HCT116 (cell line): ENCODE data around the gene KRT74. TPM values are rescaled to one million over a fixed set of nuclear protein-coding genes. Genes with fewer than 3 reads are reported as not detected.

Source experiments
- ATAC-seq: fragments of 200-7000 bp; cut with Tn5 transposase; 2 replicates; pipeline ENCODE4 v1.9.1; 2020; ENCODE audit warnings: mild to moderate bottlenecking, moderate library complexity
- BruUV-seq: library from RNA; stranded (reverse); fragments of 400-500 nt; replicated peaks from 2 replicates; lab custom pipeline; 2021; lab: Mats Ljungman, UMichigan
- CTCF ChIA-PET: fragments of 300-600 bp; sonication (Branson Sonifier 250); formaldehyde crosslinking; loops from one replicate; lab custom pipeline; 2021; ENCODE audit warnings: antibody characterized with exemption; lab: Charles Lee
- POLR2A ChIA-PET: fragments of 300-600, 350-600 bp; sonication (Branson Sonifier 250); formaldehyde crosslinking; loops from one replicate; lab custom pipeline; 2021; ENCODE audit warnings: antibody characterized with exemption; lab: Charles Lee
- RAD21 ChIA-PET, 2 experiments: fragments of 300-600 bp; sonication (Branson Sonifier 250); formaldehyde crosslinking; loops; one replicate each; lab custom pipeline; 2023; ENCODE audit warnings: low total read pairs in 2 of 2; ENCODE audit not compliant: uncharacterized antibody in 2 of 2, unreplicated experiment in 2 of 2, low non-redundant PET in 1 of 2; lab: Charles Lee
- DNase-seq: peaks from one replicate; pipeline ENCODE4 v3.0.0-alpha.2; 2010; ENCODE audit warnings: low read depth, low spot score
- H2AFZ ChIP-seq: fragments of 200-600 bp; shearing (Covaris generic), sonication (generic); 2 replicates; pipeline ENCODE4 v1.6.1; 2017; ENCODE audit warnings: low read depth, mixed run types, mixed read lengths, antibody characterized with exemption, low read length; ENCODE audit not compliant: poor library complexity, severe bottlenecking
- H3K27ac ChIP-seq: 2 replicates; pipeline ENCODE4 v1.5.1; 2012; ENCODE audit warnings: low read depth, low read length
- H3K27me3 ChIP-seq: fragments of 200-600 bp; sonication (generic); 2 replicates; pipeline ENCODE4 v1.6.1; 2016; ENCODE audit warnings: mixed run types, low read length, mixed read lengths; ENCODE audit not compliant: insufficient read depth
- H3K36me3 ChIP-seq, 2 experiments: fragments of 200-500 bp in 1 of 2; fragments of 200-600 bp in 1 of 2; sonication (Bioruptor generic) in 1 of 2; sonication (generic) in 1 of 2; 2 replicates each; pipeline versions ENCODE4 v1.5.1 to v1.6.1; 2014 to 2016; ENCODE audit warnings: low read length in 2 of 2, inconsistent platforms in 1 of 2, mixed read lengths in 1 of 2, mixed run types in 1 of 2; ENCODE audit not compliant: insufficient read depth in 2 of 2, control insufficient read depth in 1 of 2
- H3K4me1 ChIP-seq, 2 experiments: fragments of 200-600 bp in 1 of 2; sonication (generic) in 1 of 2; 2 replicates each; pipeline versions ENCODE4 v1.5.1 to v1.6.1; 2012 to 2017; ENCODE audit warnings: low read length in 2 of 2, inconsistent platforms in 1 of 2, mild to moderate bottlenecking in 1 of 2, mixed read lengths in 1 of 2, mixed run types in 1 of 2, moderate library complexity in 1 of 2; ENCODE audit not compliant: insufficient read depth in 2 of 2, control insufficient read depth in 1 of 2
- H3K4me2 ChIP-seq: fragments of 200-600 bp; sonication (generic); 2 replicates; pipeline ENCODE4 v1.6.1; 2017; ENCODE audit warnings: mixed run types, low read length, mixed read lengths
- H3K4me3 ChIP-seq, 2 experiments: fragments of 200-600 bp in 1 of 2; sonication (generic) in 1 of 2; replicated peaks in 1 of 2; 2 replicates each; pipeline ENCODE4 v1.5.1; 2011 to 2016; ENCODE audit warnings: low read length in 2 of 2, control low read depth in 1 of 2, low read depth in 1 of 2, mild to moderate bottlenecking in 1 of 2, mixed read lengths in 1 of 2, mixed run types in 1 of 2
- H3K79me2 ChIP-seq: fragments of 200-600 bp; sonication (generic); 2 replicates; pipeline ENCODE4 v1.6.1; 2017; ENCODE audit warnings: mild to moderate bottlenecking, mixed run types, low read length, moderate library complexity, mixed read lengths; ENCODE audit not compliant: insufficient read depth
- H3K9ac ChIP-seq: fragments of 200-600 bp; sonication (generic); 2 replicates; pipeline ENCODE4 v1.6.1; 2016; ENCODE audit warnings: low read length, mixed read lengths
- H3K9me2 ChIP-seq: fragments of 200-600 bp; sonication (generic), shearing (Covaris generic); 2 replicates; pipeline ENCODE4 v1.6.1; 2017; ENCODE audit warnings: mixed run types, mild to moderate bottlenecking, moderate library complexity; ENCODE audit not compliant: insufficient read depth
- H3K9me3 ChIP-seq, 2 experiments: fragments of 200-500 bp in 1 of 2; fragments of 200-600 bp in 1 of 2; sonication (Bioruptor generic) in 1 of 2; sonication (generic) in 1 of 2; 2 replicates each; pipeline ENCODE4 v1.6.1; 2014 to 2017; ENCODE audit warnings: low read length in 2 of 2, mixed read lengths in 2 of 2, inconsistent platforms in 1 of 2, low read depth in 1 of 2, mild to moderate bottlenecking in 1 of 2, mixed run types in 1 of 2, moderate library complexity in 1 of 2; ENCODE audit not compliant: control insufficient read depth in 1 of 2, insufficient read depth in 1 of 2
- H4K20me1 ChIP-seq: fragments of 200-600 bp; sonication (generic), shearing (Covaris generic); 2 replicates; pipeline ENCODE4 v1.6.1; 2017; ENCODE audit warnings: mixed run types, mild to moderate bottlenecking, moderate library complexity; ENCODE audit not compliant: insufficient read depth
- ATF3 ChIP-seq: IDR thresholded peaks from 2 replicates; pipeline ENCODE4 v1.6.1; 2012
- CEBPB ChIP-seq: IDR thresholded peaks from 2 replicates; pipeline ENCODE4 v1.6.1; 2012; ENCODE audit warnings: low read depth
- EGR1 ChIP-seq: IDR thresholded peaks from 2 replicates; pipeline ENCODE4 v1.6.1; 2012; ENCODE audit warnings: low read depth
- ELF1 ChIP-seq: IDR thresholded peaks from 2 replicates; pipeline ENCODE4 v1.6.1; 2012; ENCODE audit warnings: low read depth, borderline replicate concordance
- EZH2 ChIP-seq: fragments of 200-600 bp; sonication (generic); IDR thresholded peaks from 2 replicates; pipeline ENCODE4 v1.6.1; 2017; ENCODE audit warnings: antibody characterized with exemption, mixed run types
- EZH2phosphoT487 ChIP-seq: fragments of 200-600 bp; IDR thresholded peaks from 2 replicates; pipeline ENCODE4 v1.6.1; 2018; ENCODE audit warnings: antibody characterized with exemption, borderline replicate concordance
- FOSL1 ChIP-seq: IDR thresholded peaks from 2 replicates; pipeline ENCODE4 v1.6.1; 2012; ENCODE audit warnings: low read depth
- JUND ChIP-seq: IDR thresholded peaks from 2 replicates; pipeline ENCODE4 v1.6.1; 2012
- MAX ChIP-seq: IDR thresholded peaks from 2 replicates; pipeline ENCODE4 v1.6.1; 2012
- REST ChIP-seq: IDR thresholded peaks from 2 replicates; pipeline ENCODE4 v1.6.1; 2012; ENCODE audit warnings: low read depth
- SIN3A ChIP-seq: IDR thresholded peaks from 2 replicates; pipeline ENCODE4 v1.6.1; 2012; ENCODE audit warnings: low read depth
- TCF7L2 ChIP-seq: IDR thresholded peaks from 2 replicates; pipeline ENCODE4 v1.7.0; 2011; ENCODE audit warnings: borderline replicate concordance, inconsistent platforms; ENCODE audit not compliant: insufficient read depth, insufficient read length; ENCODE audit errors: extremely low read depth
- YY1 ChIP-seq: IDR thresholded peaks from 2 replicates; pipeline ENCODE4 v1.6.1; 2011; ENCODE audit warnings: low read length, low read depth, moderate library complexity, mild to moderate bottlenecking; ENCODE audit not compliant: insufficient replicate concordance; ENCODE audit errors: extremely low read depth
- ZFX ChIP-seq: fragments of 450-650 bp; IDR thresholded peaks from 2 replicates; pipeline ENCODE4 v1.6.1; 2017
- intact Hi-C: fragments of 100-400 bp; cut with micrococcal nuclease; formaldehyde crosslinking; loops from 2 replicates; pipeline ENCODE4 v1.10.0; 2022
- total RNA-seq: library from RNA; stranded (reverse); gene quantifications from one replicate; pipeline ENCODE4 v1.2.1, GENCODE V29; 2021; ENCODE audit not compliant: unreplicated experiment

KRT74 gene
- total RNA-seq, 1 experiment from 2014 or later: not detected

GRCh38 chr12:52580496-52580895 is 6.9 kb upstream of the KRT74 start:
- RAD21 ChIA-PET: interaction anchor here in 1 of 2 experiments (1.5 kb wide), 1 partner anchor 299 kb away, joined by 3 read pairs; no protein-coding TSS in a partner anchor
- Histone ChIP-seq H3K27ac (no peak overlapping the region), H3K4me2 (peak overlapping the region; percentile 19; the same call in 1 of the 2 replicates)

GRCh38 chr12:52579468-52580465 is 6.1 kb upstream of the KRT74 start:
- no peaks in the 10 kb centered on the region for H3K79me2 ChIP-seq
- H3K9ac ChIP-seq: no peak overlapping the region
- POLR2A ChIA-PET: no interaction called here
- TF ChIP-seq REST: no peak
- TF ChIP-seq SIN3A: no peak
- no peak for TF ChIP-seq EGR1
- no peak for TF ChIP-seq CEBPB
- no peak for TF ChIP-seq ELF1
- TF ChIP-seq ZFX: no peak
- TF ChIP-seq EZH2: no peak
- no peak for TF ChIP-seq YY1
- TF ChIP-seq FOSL1: no peak
- no peak for TF ChIP-seq ATF3
- TF ChIP-seq EZH2phosphoT487: no peak
- TF ChIP-seq MAX: no peak

More at GRCh38 chr12:52580496-52580895, 6.9 kb upstream of the KRT74 start:
- no TSS peak for BruUV-seq
- TF ChIP-seq JUND (no peak), ELF1 (no peak), EGR1 (no peak), TCF7L2 (no peak), EZH2 (no peak), EZH2phosphoT487 (no peak)
- ChIA-PET POLR2A (no interaction called here), CTCF (interaction anchor here (1.1 to 4.6 kb wide), 5 partner anchors 185 to 299 kb away, joined by 4 to 29 read pairs (median 21); no protein-coding TSS in a partner anchor)
- Histone ChIP-seq H4K20me1 (no peaks in the 10 kb centered on the region), H3K4me1 (peaks cover 0 to 40% of the 10 kb centered on the region in 2 experiments; a peak in 3 of 4 replicates), H3K9me2 (no peaks in the 10 kb centered on the region), H3K79me2 (no peaks in the 10 kb centered on the region), H3K36me3 (no peaks in the 10 kb centered on the region), H3K27me3 (no peaks in the 10 kb centered on the region), H3K9ac (no peak overlapping the region), H2AFZ (no peak overlapping the region), H3K9me3 (no peaks in the 10 kb centered on the region), H3K4me3 (no peak overlapping the region)
- ATAC-seq: no peak
- no peak for DNase-seq
- intact Hi-C loops: loop anchor here (5.0 kb wide), 2 partner anchors 188 to 423 kb away; no protein-coding TSS in a partner anchor

More at GRCh38 chr12:52579468-52580465, 6.1 kb upstream of the KRT74 start:
- RAD21 ChIA-PET: no interaction called here
- no peaks in the 10 kb centered on the region for H3K9me2 ChIP-seq
- H3K4me3 ChIP-seq: no peak overlapping the region
- DNase-seq (no peak), ATAC-seq (no peak)
- H2AFZ ChIP-seq: no peak overlapping the region
- H3K36me3 ChIP-seq: no peaks in the 10 kb centered on the region
- no peaks in the 10 kb centered on the region for H3K9me3 ChIP-seq
- peak overlapping the region; percentile 19; the same call in 1 of the 2 replicates for H3K4me2 ChIP-seq
- H3K27ac ChIP-seq: no peak overlapping the region
- H4K20me1 ChIP-seq: no peaks in the 10 kb centered on the region
- intact Hi-C loops: loop anchor here (5.0 kb wide), 2 partner anchors 187 to 422 kb away; no protein-coding TSS in a partner anchor
- H3K4me1 ChIP-seq: peaks cover 0 to 40% of the 10 kb centered on the region in 2 experiments; a peak in 3 of 4 replicates
- BruUV-seq: no TSS peak
- CTCF ChIA-PET: interaction anchor here (0.9 to 4.3 kb wide), 4 partner anchors 12 to 291 kb away, joined by 3 to 21 read pairs (median 4); no protein-coding TSS in a partner anchor
- H3K27me3 ChIP-seq: no peaks in the 10 kb centered on the region
